Fibroblast of peridontal ligament (primary cell): ENCODE data around the gene PCP4.

Experiments used
- DNase-seq: peaks from one replicate; pipeline ENCODE4 v3.0.0-alpha.2; 2010; ENCODE audit errors: extremely low read depth

Gene PCP4

DNA sequence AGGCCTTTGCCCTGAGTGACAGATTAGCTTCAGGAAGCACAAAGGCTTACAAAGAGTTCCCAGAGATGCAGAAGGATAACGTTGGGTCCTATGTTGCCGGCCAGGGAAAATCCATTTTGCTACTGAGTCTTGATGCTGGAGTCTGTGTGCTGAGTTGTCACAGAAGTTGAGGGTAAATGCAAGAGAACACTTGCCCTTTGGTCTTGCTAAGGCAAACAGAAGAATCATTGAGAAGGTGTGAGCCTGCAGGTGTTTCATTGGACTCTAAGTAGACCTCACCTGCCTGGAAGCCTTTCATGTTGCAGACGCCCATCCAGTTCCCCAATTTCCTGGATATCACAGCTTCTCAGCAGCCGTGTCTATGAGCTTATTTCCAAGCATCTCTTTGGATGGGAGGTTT lies 105.2 kb downstream of the PCP4 start:
- no peak for DNase-seq

DNA sequence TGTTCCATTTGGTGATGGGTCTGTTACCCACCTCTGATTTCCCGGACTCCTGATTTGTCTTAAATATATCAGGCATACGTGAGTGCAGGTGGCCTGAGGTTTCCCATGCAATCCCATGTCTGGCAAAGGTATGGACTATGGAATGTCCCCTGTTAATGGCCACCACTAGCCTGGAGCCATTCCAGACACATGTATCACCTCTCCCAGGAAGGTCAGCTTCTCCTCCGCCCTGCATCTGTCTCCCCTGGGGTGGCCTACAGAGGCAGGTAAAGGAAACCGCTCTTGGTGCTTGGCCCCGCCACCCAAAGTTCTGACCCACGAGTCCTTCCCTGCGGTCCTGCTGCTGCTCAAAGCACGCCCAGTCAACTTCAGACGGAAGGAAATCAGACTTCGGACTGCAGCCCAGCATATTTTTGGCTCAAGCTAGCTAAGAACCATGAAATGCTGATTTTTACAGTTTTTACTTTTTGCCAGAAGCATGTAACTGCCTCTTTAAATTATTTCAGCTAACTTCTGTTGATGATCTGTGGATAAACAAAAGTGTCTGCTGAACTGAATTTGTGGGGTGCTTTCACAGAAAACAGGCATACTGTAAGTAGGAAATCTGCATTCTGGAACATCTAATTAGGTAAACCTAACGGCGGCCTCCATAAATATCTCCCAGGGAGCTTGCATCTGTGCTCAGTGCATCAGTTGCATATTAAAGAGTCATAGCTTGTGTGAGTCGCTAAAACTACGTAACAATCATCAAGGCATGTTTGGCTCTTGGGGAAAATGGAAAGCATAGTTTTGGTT lies 105.9 kb downstream of the PCP4 start:
- no peak for DNase-seq

DNA sequence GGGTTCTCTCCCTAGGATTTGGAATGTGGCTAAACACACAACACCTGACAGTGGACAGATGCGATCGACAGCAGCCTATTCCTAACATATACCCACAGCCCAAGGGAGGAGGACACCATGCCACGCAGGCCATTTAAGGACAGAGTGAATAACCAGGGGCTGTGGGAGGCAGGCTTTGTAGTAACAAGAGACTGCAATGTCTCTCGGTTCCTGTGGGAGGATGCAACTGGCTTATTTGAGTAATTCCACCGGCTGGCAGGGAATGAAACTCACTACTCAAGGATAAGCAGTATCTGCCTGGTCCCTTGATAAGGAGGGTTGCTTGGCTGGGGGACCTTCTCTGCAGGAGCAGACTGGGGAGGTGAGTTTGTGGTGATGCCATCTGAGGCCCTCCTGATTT lies 109.6 kb downstream of the PCP4 start:
- no peak for DNase-seq
